Measurements from ENCODE around the gene CHST8.

GRCh38 chr19:33784432-33784831, 162.7 kb downstream of the CHST8 start:
- no peak for TF ChIP-seq POLR2AphosphoS5 (IDR thresholded peaks at IDR 0.05; ENCODE audit: low read depth, low read length)
- no peak for TF ChIP-seq TAF1 (IDR thresholded peaks at IDR 0.05; ENCODE audit: borderline replicate concordance, insufficient read depth, low read length)
- TF ChIP-seq, protein P1, sequence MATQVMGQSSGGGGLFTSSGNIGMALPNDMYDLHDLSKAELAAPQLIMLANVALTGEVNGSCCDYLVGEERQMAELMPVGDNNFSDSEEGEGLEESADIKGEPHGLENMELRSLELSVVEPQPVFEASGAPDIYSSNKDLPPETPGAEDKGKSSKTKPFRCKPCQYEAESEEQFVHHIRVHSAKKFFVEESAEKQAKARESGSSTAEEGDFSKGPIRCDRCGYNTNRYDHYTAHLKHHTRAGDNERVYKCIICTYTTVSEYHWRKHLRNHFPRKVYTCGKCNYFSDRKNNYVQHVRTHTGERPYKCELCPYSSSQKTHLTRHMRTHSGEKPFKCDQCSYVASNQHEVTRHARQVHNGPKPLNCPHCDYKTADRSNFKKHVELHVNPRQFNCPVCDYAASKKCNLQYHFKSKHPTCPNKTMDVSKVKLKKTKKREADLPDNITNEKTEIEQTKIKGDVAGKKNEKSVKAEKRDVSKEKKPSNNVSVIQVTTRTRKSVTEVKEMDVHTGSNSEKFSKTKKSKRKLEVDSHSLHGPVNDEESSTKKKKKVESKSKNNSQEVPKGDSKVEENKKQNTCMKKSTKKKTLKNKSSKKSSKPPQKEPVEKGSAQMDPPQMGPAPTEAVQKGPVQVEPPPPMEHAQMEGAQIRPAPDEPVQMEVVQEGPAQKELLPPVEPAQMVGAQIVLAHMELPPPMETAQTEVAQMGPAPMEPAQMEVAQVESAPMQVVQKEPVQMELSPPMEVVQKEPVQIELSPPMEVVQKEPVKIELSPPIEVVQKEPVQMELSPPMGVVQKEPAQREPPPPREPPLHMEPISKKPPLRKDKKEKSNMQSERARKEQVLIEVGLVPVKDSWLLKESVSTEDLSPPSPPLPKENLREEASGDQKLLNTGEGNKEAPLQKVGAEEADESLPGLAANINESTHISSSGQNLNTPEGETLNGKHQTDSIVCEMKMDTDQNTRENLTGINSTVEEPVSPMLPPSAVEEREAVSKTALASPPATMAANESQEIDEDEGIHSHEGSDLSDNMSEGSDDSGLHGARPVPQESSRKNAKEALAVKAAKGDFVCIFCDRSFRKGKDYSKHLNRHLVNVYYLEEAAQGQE (IDR thresholded peaks at IDR 0.05; ENCODE audit: insufficient read depth in 1 of 2, low read depth in 2 of 2, low read length in 2 of 2), result no peak
- TF ChIP-seq FOXP2 (optimal IDR thresholded peaks at IDR 0.05; ENCODE audit: borderline replicate concordance, extremely low read depth, extremely low read length, insufficient read depth), result no peak
- TF ChIP-seq SIN3A (IDR thresholded peaks at IDR 0.05; ENCODE audit: borderline replicate concordance, insufficient read depth, low read length), result no peak
